ENCODE measurements around the gene DNAH6.

Gene DNAH6

DNA sequence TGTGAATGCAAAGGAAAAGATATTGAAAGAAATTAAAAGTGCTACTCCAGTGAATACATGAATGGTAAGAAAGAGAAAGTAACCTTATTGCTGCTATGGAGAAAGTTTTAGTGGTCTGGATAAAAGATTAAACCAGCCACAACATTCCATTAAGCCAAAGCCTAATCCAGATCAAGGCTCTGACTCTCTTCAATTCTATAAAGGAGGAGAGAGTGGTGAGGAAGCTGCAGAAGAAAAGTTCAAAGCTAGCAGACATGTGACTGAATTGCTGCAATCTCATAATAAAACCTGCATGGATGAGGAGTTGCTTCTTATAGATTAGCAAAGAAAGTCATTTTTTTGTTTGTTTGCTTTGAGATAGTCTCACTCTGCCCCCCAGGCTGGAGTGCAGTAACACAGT is 130.2 kb downstream of the DNAH6 start:
- no peak overlapping the region for H3K4me3 ChIP-seq (ENCODE audit: low read depth, low read length)
- DNase-seq (ENCODE audit: low read depth), result no peak
- TF ChIP-seq, protein P1, sequence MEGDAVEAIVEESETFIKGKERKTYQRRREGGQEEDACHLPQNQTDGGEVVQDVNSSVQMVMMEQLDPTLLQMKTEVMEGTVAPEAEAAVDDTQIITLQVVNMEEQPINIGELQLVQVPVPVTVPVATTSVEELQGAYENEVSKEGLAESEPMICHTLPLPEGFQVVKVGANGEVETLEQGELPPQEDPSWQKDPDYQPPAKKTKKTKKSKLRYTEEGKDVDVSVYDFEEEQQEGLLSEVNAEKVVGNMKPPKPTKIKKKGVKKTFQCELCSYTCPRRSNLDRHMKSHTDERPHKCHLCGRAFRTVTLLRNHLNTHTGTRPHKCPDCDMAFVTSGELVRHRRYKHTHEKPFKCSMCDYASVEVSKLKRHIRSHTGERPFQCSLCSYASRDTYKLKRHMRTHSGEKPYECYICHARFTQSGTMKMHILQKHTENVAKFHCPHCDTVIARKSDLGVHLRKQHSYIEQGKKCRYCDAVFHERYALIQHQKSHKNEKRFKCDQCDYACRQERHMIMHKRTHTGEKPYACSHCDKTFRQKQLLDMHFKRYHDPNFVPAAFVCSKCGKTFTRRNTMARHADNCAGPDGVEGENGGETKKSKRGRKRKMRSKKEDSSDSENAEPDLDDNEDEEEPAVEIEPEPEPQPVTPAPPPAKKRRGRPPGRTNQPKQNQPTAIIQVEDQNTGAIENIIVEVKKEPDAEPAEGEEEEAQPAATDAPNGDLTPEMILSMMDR (IDR thresholded peaks at IDR 0.05; ENCODE audit: low read depth, low read length, missing control alignments), result no peak

GRCh38 chr2:84647267-84647666 is 131.0 kb downstream of the DNAH6 start:
- TF ChIP-seq, protein P1 (IDR thresholded peaks at IDR 0.05; ENCODE audit: low read depth, low read length, missing control alignments), result no peak

DNA sequence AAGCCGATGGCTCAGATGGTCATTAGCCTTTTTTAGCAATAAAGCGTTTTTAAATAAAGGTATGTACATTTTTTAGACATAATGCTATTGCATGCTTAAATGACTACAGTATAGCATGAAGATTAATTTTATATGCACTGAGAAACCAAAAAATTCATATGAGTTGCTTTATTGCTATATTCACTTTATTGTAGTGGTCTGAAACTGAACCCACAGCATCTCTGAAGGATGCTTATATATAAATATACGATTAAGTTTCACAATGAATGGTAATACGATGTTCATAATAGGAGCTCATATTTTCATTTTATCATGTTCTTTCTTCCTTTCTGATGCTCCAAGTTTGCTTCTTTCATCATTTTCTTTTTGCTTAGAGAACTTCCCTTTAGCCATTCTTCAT is 132.8 kb downstream of the DNAH6 start:
- DNase-seq (ENCODE audit: low read depth), result no peak
- TF ChIP-seq, protein P1 (IDR thresholded peaks at IDR 0.05; ENCODE audit: low read depth, low read length, missing control alignments), result no peak
- H3K4me3 ChIP-seq (ENCODE audit: low read depth, low read length), result no peak overlapping the region

More at GRCh38 chr2:84647267-84647666, 131.0 kb downstream of the DNAH6 start:
- no peak overlapping the region for H3K4me3 ChIP-seq (ENCODE audit: low read depth, low read length)
- no peak for DNase-seq (ENCODE audit: low read depth)

DNA sequence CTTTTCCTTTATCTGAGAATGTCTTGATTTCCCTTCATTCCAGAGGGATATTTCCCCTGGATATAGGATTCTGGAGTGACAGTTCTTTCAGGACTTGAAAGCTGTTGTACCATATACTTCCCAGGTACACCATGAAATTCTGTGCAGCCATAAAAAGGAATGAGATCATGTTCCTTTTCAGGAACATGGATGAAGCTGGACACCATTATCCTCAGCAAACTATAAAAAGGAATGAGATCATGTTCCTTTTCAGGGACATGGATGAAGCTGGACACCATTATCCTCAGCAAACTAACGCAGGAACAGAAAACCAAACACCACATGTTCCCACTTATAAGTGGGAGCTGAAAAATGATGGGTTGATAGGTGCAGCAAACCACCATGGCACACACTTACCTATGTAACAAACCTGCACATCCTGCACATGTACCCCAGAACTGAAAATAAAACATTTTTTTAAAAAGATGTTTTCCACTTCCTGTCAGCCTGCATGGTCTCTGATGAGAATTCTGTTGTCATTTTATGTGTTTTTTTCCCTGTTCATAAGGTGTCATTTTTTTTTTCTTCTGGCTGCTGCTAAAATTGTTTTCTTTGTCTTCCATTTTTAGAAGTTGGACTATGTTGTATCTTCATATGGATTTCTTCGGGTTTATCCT is 133.3 kb downstream of the DNAH6 start:
- no peak overlapping the region for H3K4me3 ChIP-seq (ENCODE audit: low read depth, low read length)
- TF ChIP-seq, protein P1 (IDR thresholded peaks at IDR 0.05; ENCODE audit: low read depth, low read length, missing control alignments), result no peak
- no peak for DNase-seq (ENCODE audit: low read depth)

DNA sequence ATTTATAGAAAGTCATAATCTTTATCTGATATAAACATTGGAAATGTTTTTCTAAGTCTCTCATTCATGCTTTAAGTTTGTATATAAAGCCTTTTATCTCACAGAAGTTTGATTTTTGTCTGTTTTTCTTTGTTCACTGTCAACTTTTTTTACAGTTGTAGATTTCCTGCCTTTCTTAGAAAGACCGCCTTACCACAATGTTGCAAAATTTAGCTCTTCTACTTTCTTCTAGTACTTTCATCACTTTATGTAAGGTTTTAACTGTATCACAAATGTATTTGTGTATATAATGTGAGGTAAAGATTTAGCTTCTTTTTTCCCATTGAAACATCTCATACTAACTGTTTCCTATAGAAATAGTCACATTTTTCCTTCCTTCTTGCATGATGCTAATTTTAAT is 136.1 kb downstream of the DNAH6 start:
- TF ChIP-seq, protein P1 (IDR thresholded peaks at IDR 0.05; ENCODE audit: low read depth, low read length, missing control alignments), result no peak
- DNase-seq (ENCODE audit: low read depth), result no peak
- H3K4me3 ChIP-seq (ENCODE audit: low read depth, low read length), result no peak overlapping the region

DNA sequence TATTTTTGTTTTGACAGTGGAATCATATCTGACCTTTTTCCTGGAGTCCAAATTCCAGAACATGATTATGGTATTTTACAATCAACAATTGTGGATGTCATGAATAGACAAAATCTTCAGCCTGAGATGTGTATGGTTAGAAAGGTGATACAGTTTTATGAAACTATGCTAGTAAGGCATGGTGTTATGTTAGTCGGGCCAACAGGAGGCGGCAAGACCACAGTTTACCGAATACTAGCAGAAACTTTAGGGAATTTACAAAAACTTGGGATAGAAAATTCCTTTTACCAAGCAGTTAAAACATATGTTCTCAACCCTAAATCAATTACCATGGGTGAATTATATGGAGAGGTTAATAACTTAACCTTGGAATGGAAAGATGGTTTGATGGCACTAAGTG is 137.0 kb downstream of the DNAH6 start:
- DNase-seq (ENCODE audit: low read depth), result no peak
- TF ChIP-seq, protein P1 (IDR thresholded peaks at IDR 0.05; ENCODE audit: low read depth, low read length, missing control alignments), result no peak
- no peak overlapping the region for H3K4me3 ChIP-seq (ENCODE audit: low read depth, low read length)

DNA sequence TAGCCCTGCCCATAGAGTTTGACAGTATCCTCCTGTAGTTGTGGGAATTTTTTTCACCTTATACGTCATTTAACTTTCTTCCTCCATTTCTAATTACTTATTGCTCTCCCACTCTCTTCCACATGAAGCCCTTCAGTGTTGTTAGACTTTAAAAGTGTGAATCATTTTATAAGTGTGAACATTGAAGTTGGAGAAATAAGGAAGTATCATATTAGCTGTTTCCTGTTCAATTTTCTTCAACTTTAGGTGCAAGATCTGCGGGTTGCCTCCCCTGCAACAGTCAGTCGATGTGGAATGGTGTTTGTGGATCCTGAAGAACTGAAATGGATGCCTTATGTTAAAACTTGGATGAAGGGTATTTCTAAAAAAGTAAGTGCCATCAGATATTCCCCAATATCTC is 138.1 kb downstream of the DNAH6 start:
- DNase-seq (ENCODE audit: low read depth), result no peak
- H3K4me3 ChIP-seq (ENCODE audit: low read depth, low read length), result no peak overlapping the region
- TF ChIP-seq, protein P1 (IDR thresholded peaks at IDR 0.05; ENCODE audit: low read depth, low read length, missing control alignments), result no peak
